Activated CD4-positive, alpha-beta T cell treated with anti-CD3 and anti-CD28 coated beads, Interleukin-2, amount 10 ng/mL, durations not matched to agents 24 days and 14 days (primary cell): ENCODE data around the gene TNF. TPM values are rescaled to one million over a fixed set of nuclear protein-coding genes. Genes with fewer than 3 reads are reported as not detected.
A peak's percentile ranks its signal among the peaks of the same experiment; 100 is the strongest.
"Not testable (repeated sequence)": the region's sequence is repeated elsewhere in the genome, so short reads cannot be mapped to it uniquely, and the experiment has no call there.

Experiments
- DNase-seq: peaks from one replicate; pipeline ENCODE4 v3.0.0; 2022
- H3K27ac Mint-ChIP-seq: one replicate; pipeline ENCODE4 v1.8.0; 2022; ENCODE audit warnings: mild to moderate bottlenecking, mixed read lengths
- H3K27me3 Mint-ChIP-seq: one replicate; pipeline ENCODE4 v1.8.0; 2022; ENCODE audit warnings: mixed read lengths
- H3K36me3 Mint-ChIP-seq: one replicate; pipeline ENCODE4 v1.8.0; 2022; ENCODE audit warnings: low read depth, mild to moderate bottlenecking, mixed read lengths
- H3K4me1 Mint-ChIP-seq: one replicate; pipeline ENCODE4 v1.8.0; 2021; ENCODE audit warnings: mixed read lengths
- H3K4me3 Mint-ChIP-seq: one replicate; pipeline ENCODE4 v1.8.0; 2022; ENCODE audit warnings: mild to moderate bottlenecking, moderate library complexity, mixed read lengths
- H3K9me3 Mint-ChIP-seq: one replicate; pipeline ENCODE4 v1.8.0; 2021; ENCODE audit warnings: mixed read lengths
- intact Hi-C: fragments of 100-400 bp; cut with micrococcal nuclease; formaldehyde crosslinking; loops from one replicate; pipeline ENCODE4 v1.15.1; 2023
- total RNA-seq: library from RNA; stranded (reverse); gene quantifications from 2 replicates; pipeline ENCODE4 v1.2.3, GENCODE V29; 2022

Gene TNF
- total RNA-seq, 1 donor from 2014 or later = 303 TPM

DNA sequence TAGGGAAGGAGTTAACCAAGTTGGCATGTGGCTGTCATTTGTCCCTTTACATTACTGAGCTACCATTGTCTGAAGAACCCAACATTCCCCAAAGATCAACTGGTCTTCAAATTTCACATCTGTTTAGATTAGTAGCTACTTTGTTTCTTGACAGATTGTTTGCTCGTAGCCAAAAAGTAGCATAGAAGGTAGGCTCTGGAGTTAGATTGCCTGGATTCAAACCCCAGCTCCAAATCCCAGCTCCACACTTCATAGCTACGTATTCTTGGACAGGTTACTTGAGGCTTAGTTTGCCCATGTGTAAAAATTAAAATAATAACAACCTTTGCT lies 26.9 kb upstream of the TNF start:
- Mint-ChIP-seq H3K4me3 (peak overlapping the region; percentile 91), H3K36me3 (peaks cover 19% of the 10 kb centered on the region), H3K4me1 (peaks cover 48% of the 10 kb centered on the region), H3K27ac (no peak overlapping the region), H3K9me3 (no peaks in the 10 kb centered on the region), H3K27me3 (no peaks in the 10 kb centered on the region)
- intact Hi-C loops = loop anchor here (5.0 to 10.0 kb wide), 2 partner anchors 189 to 316 kb away; partner anchors contain the start of genes CLIC1 and NEU1
- DNase-seq = no peak

GRCh38 chr6:31551371-31551770 lies 24.0 kb upstream of the TNF start:
- peak; percentile 91 for DNase-seq
- H3K27ac Mint-ChIP-seq = peak overlapping the region; percentile 80
- not testable (repeated sequence) for H3K27me3 Mint-ChIP-seq, H3K9me3 Mint-ChIP-seq
- intact Hi-C loops = loop anchor here (1.0 kb wide), 2 partner anchors 30 to 47 kb away; no protein-coding TSS in a partner anchor
- H3K4me1 Mint-ChIP-seq = peaks cover 47% of the 10 kb centered on the region
- H3K4me3 Mint-ChIP-seq = peak overlapping the region; percentile 57
- H3K36me3 Mint-ChIP-seq = peaks cover 26% of the 10 kb centered on the region

DNA sequence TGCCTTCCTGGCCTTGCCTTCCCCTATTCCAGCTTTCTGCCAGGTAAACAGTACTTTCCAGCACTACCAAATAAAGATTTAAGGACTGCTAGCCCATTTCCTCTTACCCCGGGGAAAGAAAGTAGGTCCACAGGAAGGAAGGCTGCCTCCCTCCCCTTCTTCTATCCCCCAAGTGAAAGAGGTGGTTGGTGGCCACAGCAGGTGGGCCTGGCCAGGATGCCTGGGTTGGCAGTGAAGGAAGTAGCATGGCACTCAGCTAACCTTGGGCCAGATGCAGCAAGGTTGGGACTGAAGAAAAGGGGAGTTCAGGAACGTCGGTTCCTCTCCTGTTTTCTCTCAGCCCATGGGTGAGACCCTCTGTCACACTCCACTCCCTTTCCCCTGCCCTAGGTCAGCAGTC lies 19.1 kb upstream of the TNF start:
- peaks cover 46% of the 10 kb centered on the region for H3K36me3 Mint-ChIP-seq
- no peak overlapping the region for H3K4me3 Mint-ChIP-seq
- no peak for DNase-seq
- H3K4me1 Mint-ChIP-seq = peaks cover 52% of the 10 kb centered on the region
- no peak overlapping the region for H3K27ac Mint-ChIP-seq
- peaks cover 2% of the 10 kb centered on the region for H3K27me3 Mint-ChIP-seq
- H3K9me3 Mint-ChIP-seq = no peaks in the 10 kb centered on the region
- intact Hi-C loops = no loop called here

- Mint-ChIP-seq H3K36me3 (peaks cover 48% of the 10 kb centered on the region), H3K9me3 (peaks cover 4% of the 10 kb centered on the region), H3K4me1 (peaks cover 50% of the 10 kb centered on the region), H3K27ac (peak overlapping the region; percentile 51), H3K27me3 (peaks cover 8% of the 10 kb centered on the region), H3K4me3 (peak overlapping the region; percentile 78)
- intact Hi-C loops = loop anchor here (2.0 kb wide), 1 partner anchor 17 kb away; the partner anchor contains the start of gene TNF
- DNase-seq = no peak
Measured at GRCh38 chr6:31557443-31558317, 17.7 kb upstream of the TNF start.

- H3K9me3 Mint-ChIP-seq = peaks cover 4% of the 10 kb centered on the region
- intact Hi-C loops = loop anchor here (2.0 kb wide), 1 partner anchor 17 kb away; the partner anchor contains the start of gene TNF
- peaks cover 11% of the 10 kb centered on the region for H3K27me3 Mint-ChIP-seq
- DNase-seq = peak; percentile 55
- H3K36me3 Mint-ChIP-seq = peaks cover 52% of the 10 kb centered on the region
- peaks cover 55% of the 10 kb centered on the region for H3K4me1 Mint-ChIP-seq
- peak overlapping the region; percentile 78 for H3K4me3 Mint-ChIP-seq
- peak overlapping the region; percentile 86 for H3K27ac Mint-ChIP-seq
Measured at GRCh38 chr6:31558318-31558625, 17.1 kb upstream of the TNF start.

DNA sequence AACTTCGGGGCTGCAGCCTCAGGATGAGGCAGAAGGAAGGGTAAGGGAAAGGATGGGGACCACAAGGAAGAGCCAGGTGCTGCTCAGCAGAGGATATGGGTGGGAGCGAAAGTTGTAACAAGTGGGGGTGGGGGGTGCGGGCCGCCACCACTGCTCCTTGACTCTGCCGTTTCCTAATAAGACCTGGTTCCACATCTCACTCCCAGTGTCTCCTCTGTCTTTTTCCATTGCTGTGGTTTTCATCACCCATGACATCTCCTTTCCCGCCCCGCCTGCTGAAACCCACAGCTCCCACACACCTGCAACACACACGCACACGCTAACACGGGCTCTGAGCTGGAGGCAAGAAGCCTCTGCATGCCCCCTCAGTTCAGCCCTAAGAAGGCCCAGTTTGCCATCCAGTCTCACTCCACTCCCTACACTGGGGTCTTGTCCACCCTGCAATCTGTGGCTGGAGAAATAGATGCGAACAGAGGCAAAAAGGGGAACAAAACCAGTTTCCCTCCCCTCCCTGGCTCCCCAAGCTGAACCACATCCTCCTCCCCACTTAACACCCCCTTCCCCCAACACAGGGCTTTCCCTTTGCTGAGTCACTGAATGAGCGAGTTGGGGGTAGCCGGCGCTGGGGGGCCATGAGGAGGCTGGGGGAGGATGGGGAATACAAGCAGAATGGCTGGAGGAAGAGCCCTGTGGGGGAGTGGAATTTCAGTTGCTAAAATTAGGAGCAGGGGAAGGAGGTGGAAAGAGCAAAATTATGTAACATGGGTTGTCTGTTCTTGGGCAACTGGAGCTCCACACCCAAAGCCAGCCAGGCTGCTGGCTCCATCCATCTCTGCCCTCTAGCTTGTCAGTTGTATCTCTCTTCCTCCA lies 16.5 kb upstream of the TNF start:
- H3K36me3 Mint-ChIP-seq = peaks cover 54% of the 10 kb centered on the region
- H3K27me3 Mint-ChIP-seq = peaks cover 13% of the 10 kb centered on the region
- H3K4me1 Mint-ChIP-seq = peaks cover 58% of the 10 kb centered on the region
- H3K4me3 Mint-ChIP-seq = peak overlapping the region; percentile 78
- peak overlapping the region; percentile 86 for H3K27ac Mint-ChIP-seq
- peak; percentile 87 for DNase-seq
- intact Hi-C loops = loop anchor here (1.0 to 2.0 kb wide), 3 partner anchors 9 to 16 kb away; partner anchors contain the start of genes NFKBIL1 and TNF
- H3K9me3 Mint-ChIP-seq = peaks cover 4% of the 10 kb centered on the region

DNA sequence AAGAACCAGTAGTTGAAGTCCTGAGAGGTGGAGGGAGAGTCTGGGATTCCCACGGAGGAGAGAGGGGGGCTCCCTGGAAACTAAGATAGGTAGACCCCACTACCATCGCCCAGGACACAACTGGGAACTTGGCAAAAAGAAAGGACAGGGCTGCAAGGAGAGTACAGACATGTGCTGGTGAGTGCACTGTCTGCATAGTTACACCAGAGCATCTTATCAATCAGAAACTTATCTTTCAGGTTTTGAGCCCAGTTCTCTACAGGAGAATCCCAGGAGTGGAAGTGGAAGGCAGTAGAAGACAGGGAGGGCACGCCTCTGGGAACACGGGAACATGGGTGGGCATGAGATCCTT lies 15.8 kb upstream of the TNF start:
- Mint-ChIP-seq H3K9me3 (peaks cover 4% of the 10 kb centered on the region), H3K36me3 (peaks cover 53% of the 10 kb centered on the region), H3K27me3 (peaks cover 14% of the 10 kb centered on the region)

DNA sequence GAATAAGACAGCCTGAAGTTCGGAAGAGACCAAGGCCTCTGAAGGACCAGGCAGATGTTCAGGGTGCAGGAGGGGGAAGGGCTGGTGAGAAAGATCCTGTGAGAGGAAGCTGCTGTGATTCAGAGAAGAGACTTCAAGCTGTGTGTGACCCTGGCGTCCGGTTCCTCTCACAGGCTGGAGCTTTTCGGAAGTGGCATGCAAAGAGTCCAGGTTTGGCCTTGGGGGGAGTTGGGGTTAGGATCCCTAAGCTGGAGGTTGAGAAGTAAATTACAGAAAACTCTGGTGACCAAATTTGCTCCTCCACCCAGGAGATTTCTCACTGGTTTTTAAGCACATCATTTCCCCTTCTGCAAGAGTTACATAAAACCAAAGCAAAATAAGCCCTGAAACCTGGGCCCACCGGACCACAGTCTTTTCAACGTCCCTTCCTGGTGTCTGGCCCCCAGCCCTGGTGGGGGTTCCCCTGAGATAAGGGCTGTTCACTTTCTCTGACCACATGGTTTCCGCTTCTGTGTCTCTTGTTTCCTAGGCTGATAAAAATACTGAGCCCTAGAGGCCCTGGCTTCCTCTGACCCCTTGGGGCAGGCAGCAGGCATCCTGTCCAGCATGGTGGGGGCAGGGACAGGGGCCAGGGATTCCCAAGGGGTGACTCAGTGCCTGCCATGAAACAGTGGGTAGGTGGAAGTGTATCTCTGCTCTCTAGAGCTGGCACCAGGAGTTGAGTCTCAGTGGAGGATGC lies 15.2 kb upstream of the TNF start:
- peak; percentile 85 for DNase-seq
- Mint-ChIP-seq H3K36me3 (peaks cover 55% of the 10 kb centered on the region), H3K9me3 (peaks cover 4% of the 10 kb centered on the region), H3K27me3 (peaks cover 19% of the 10 kb centered on the region), H3K27ac (peak overlapping the region; percentile 86), H3K4me3 (peak overlapping the region; percentile 78), H3K4me1 (peaks cover 60% of the 10 kb centered on the region)
- intact Hi-C loops = loop anchor here (1.0 to 2.0 kb wide), 3 partner anchors 8 to 15 kb away; partner anchors contain the start of genes NFKBIL1 and TNF

More for the DNA sequence above, 15.8 kb upstream of the TNF start:
- peaks cover 59% of the 10 kb centered on the region for H3K4me1 Mint-ChIP-seq
- H3K4me3 Mint-ChIP-seq = peak overlapping the region; percentile 78
- no peak for DNase-seq
- H3K27ac Mint-ChIP-seq = peak overlapping the region; percentile 86
- intact Hi-C loops = loop anchor here (1.0 to 2.0 kb wide), 3 partner anchors 9 to 15 kb away; partner anchors contain the start of genes NFKBIL1 and TNF

DNA sequence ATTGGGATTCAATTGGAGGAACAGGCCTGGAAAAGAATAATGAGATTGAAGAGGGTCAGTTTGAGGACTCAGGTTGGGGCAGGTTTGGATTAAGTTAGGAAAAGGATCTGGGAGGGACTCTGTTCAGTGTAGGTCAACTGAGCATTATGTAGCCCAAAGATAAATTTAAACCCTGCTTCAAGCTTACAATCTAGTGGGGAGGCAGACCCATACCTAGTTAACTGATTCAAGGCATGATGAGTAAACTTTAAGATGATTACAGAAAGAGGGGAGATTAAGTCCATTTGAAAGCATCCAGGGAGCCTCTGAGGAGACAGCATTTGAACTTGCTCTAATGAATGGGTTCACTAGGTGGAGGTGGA lies 14.7 kb upstream of the TNF start:
- DNase-seq = no peak
- Mint-ChIP-seq H3K9me3 (peaks cover 4% of the 10 kb centered on the region), H3K27ac (peak overlapping the region; percentile 86), H3K36me3 (peaks cover 58% of the 10 kb centered on the region), H3K27me3 (peaks cover 23% of the 10 kb centered on the region), H3K4me1 (peaks cover 63% of the 10 kb centered on the region), H3K4me3 (peak overlapping the region; percentile 78)
- intact Hi-C loops = no loop called here

DNA sequence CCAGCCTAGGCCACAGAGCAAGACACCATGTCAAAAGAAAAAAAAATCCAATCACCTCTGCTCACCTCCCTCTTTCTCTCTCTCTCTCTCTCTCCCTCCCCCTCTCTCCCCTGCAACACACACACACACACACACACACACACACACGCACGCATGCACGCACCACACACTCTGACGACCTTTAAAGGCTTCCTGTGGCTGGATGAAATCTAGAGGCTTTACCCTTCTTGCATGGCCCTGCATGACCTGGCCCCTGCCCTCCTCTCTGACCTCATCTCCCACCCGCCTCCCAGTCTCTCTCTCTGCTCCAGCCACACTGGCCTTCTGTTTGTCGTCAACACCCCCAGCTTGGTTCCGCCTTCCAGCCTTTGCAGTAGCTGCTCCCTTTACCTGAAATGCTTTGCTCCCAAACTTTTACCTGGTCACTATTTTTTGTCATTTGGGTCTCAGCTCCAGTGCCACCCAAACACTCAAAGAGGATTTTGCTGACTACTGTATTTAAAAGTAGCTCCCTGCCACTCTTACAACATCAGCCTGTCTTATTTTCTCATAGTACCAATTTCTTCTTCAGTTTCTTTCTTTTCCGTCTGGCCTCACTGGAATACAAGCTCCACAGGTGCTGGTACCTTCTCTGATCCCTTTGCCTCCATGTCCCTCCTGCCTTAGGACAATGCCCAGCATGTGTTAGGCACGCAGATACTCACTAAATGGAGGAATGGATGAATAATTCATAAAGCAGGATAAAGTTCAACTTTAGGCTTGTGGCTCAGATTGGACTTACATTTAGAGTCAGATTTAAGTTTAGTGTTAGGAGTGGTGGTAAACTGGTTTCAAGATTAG lies 7.6 kb upstream of the TNF start:
- peak overlapping the region; percentile 68 for H3K4me3 Mint-ChIP-seq
- peak; percentile 76 for DNase-seq
- H3K27me3 Mint-ChIP-seq = peaks cover 17% of the 10 kb centered on the region
- intact Hi-C loops = loop anchor here (1.0 kb wide), 1 partner anchor 8 kb away; no protein-coding TSS in a partner anchor
- H3K27ac Mint-ChIP-seq = peak overlapping the region; percentile 68
- peaks cover 63% of the 10 kb centered on the region for H3K4me1 Mint-ChIP-seq
- H3K36me3 Mint-ChIP-seq = peaks cover 21% of the 10 kb centered on the region
- H3K9me3 Mint-ChIP-seq = no peaks in the 10 kb centered on the region

DNA sequence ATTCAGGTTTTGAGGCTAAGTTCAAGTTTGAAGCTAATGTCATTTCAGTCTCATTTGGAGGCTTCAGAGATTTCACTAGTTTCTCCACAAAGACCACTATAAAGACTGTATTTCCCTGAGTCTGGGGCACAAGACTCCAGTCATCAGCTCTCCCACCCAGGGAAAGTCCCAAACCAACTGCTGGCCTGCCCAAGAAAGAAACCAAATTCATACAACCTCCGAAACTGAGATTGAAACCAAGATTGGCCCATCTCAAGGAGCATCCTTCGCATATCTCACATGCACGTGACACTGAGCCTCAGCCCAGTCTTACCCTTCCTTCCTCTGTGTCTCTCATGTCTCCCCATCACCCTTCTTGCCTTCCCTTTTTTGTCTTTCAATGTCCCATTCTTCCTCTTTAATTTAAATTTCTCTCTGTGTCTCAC lies 6.8 kb upstream of the TNF start:
- intact Hi-C loops = loop anchor here (1.0 kb wide), 1 partner anchor 9 kb away; no protein-coding TSS in a partner anchor
- Mint-ChIP-seq H3K4me1 (peaks cover 66% of the 10 kb centered on the region), H3K9me3 (no peaks in the 10 kb centered on the region), H3K27ac (peak overlapping the region; percentile 68), H3K36me3 (peaks cover 25% of the 10 kb centered on the region), H3K27me3 (peaks cover 14% of the 10 kb centered on the region), H3K4me3 (peak overlapping the region; percentile 68)
- DNase-seq = peak; percentile 93

DNA sequence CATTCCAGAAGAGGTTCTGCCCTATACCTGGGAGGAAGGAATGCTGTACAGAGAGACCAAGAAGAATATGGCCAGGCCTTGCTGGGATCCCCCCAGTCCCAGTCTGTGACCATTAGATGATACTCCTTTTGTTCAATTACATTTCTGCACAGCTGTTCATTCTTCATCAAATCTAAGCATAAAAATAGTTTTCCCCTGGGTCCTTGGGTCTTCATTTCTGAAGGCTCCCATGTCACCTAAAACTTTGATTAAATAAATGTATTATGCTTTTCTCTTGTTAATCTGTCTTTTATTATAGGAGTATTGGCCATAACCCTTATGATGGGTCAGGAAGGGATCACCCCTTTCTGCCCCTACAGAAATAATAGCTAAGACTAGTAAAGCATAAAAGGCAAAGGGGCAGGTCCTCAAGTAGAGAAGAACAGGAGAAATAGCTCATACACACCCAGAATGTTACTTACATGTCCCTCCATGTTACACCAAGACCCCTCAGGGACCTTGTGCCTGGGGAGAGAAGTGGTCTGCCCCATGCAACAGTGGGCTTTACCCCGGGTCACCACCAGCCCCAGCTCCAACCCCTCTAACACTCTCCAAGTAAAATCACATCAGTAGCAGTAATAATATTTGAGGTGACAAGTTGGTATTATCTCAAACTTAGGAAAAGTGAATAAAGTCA lies 5.4 kb upstream of the TNF start:
- peaks cover 7% of the 10 kb centered on the region for H3K27me3 Mint-ChIP-seq
- intact Hi-C loops = loop anchor here (10.0 kb wide), 2 partner anchors 255 to 755 kb away; partner anchors contain the start of gene HSPA1B
- peak overlapping the region; percentile 38 for H3K4me3 Mint-ChIP-seq
- peaks cover 73% of the 10 kb centered on the region for H3K4me1 Mint-ChIP-seq
- peak; percentile 61 for DNase-seq
- H3K27ac Mint-ChIP-seq = no peak overlapping the region
- H3K9me3 Mint-ChIP-seq = no peaks in the 10 kb centered on the region
- H3K36me3 Mint-ChIP-seq = peaks cover 25% of the 10 kb centered on the region
